ENCODE results near the gene MRPL36.
A peak's percentile ranks its signal among the peaks of the same experiment; 100 is the strongest.

The MRPL36 gene

GRCh38 chr5:1764606-1764960 lies 35.1 kb downstream of the MRPL36 start:
- DNase-seq (ENCODE audit: low read depth in 2 of 2), result no peak

DNA sequence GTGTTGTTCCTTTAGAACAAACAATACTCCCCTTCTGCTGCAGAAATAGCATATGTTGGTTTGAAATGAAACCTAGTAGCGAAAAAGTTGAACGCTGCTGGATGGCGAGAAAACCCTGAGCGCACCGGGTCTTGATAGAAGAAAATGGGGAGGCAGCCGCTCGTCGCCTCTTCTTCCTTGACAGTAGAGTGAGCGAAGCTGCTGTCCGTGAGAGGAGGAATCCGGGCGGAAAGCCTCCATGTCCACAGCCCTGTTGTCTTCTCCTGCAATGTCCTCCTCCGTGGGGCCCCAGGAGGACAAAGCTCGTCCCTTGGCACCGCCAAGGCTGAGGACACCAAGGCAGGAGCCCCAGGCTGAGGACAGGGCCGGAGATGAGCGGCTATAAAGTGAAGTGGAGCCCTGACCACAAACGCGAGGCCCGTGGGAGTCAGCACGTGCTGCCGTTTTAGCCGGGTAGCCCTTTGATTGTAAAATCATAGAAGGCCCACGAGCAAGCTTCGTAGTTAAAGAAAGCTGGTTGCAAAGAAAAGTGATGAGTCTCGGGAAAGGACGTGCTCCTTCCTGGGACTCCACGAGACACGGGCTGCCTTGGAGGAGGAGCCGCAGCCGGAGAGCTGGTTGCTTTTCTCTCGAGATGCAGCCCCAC lies 35.6 kb downstream of the MRPL36 start:
- no peak for DNase-seq (ENCODE audit: low read depth in 2 of 2)

GRCh38 chr5:1763548-1763911 lies 36.1 kb downstream of the MRPL36 start:
- peak; percentile 18 to 28 for DNase-seq (ENCODE audit: low read depth in 2 of 2)

GRCh38 chr5:1762883-1763547 lies 36.6 kb downstream of the MRPL36 start:
- no peak for DNase-seq (ENCODE audit: low read depth in 2 of 2)

DNA sequence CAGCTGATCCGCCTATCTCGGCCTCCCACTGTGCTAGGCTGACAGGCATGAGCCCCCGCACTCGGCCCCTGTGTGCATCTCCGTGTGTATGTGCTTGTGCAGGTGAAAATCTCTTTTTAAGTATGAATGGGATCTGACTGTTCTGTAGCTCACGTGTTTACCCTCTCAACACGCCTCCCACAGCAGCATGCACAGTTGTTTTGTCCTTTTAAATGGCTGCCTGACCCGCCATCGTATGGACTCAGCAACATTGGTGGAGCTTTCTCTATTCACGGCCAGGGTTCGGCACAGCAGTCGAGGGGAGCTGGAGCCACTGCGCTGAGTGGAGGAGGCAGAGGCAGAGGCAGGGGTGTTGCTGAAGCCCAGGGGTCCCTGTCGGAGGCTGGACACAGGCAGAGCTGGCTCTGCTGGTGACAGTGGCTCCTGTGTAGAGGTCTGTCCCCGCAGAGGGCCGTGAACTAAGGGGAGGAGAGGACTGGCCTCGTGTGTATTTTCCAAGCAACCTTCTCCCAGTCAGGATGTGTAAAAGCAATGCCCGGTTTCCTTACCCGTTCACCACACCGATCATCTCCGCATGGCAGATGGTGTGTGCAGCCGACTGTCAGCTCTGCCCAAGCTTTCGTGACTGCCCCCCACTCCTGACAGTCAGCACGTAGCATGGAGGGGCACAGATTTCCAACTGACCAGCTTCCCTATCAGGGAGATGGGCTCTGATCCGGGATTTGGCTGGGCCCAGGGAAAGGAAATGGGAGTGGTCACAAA lies 37.3 kb downstream of the MRPL36 start:
- DNase-seq (ENCODE audit: low read depth in 2 of 2), result no peak

GRCh38 chr5:1761453-1761755 lies 38.2 kb downstream of the MRPL36 start:
- DNase-seq (ENCODE audit: low read depth in 2 of 2), result no peak

DNA sequence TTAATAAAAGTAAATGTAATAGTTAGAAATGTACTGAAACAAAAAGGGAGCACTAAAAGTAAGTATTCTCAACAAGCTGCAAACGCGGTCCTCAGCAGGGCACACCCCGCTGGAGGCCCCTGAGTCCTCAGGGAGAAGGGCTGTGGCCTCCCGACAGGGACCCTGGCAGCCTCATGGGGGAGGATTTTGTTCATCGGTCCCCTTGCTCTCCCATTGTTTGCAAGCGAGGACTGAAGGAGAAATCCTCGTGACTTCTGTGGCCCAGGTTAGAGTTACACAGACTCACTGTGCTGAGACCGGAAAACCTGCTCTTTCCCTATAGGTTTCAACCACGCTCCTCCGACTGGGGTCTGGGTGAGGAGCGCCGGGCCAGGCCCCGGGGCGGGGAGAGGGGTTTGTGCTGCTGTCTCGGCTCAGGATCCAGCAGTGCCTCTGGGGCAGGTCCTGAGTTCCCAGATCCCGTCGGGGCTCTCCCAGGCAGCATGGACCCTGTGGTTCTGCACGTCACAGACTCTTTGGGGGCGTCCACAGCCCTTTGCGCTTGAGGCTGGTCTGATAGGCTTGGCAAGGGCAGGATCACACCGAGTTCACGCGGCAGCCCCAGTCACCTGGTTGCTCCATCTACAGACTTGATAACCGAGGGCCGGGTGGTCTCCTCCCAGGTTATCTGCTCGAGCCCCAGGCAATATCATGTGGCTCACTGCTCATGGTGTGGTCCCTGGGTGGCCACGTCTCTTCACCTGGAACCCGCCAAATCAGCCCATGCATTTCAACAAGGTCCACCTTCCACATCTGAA lies 38.8 kb downstream of the MRPL36 start:
- no peak for DNase-seq (ENCODE audit: low read depth in 2 of 2)

- no peak for DNase-seq (ENCODE audit: low read depth in 2 of 2)
Observed at GRCh38 chr5:1760231-1760630, 39.4 kb downstream of the MRPL36 start.

GRCh38 chr5:1759378-1759970 lies 40.2 kb downstream of the MRPL36 start:
- DNase-seq (ENCODE audit: low read depth in 2 of 2), result no peak

- DNase-seq (ENCODE audit: low read depth in 2 of 2), result no peak
Observed at GRCh38 chr5:1758574-1758973, 41.1 kb downstream of the MRPL36 start.

GRCh38 chr5:1757511-1757910 lies 42.1 kb downstream of the MRPL36 start:
- DNase-seq (ENCODE audit: low read depth in 2 of 2), result no peak

DNA sequence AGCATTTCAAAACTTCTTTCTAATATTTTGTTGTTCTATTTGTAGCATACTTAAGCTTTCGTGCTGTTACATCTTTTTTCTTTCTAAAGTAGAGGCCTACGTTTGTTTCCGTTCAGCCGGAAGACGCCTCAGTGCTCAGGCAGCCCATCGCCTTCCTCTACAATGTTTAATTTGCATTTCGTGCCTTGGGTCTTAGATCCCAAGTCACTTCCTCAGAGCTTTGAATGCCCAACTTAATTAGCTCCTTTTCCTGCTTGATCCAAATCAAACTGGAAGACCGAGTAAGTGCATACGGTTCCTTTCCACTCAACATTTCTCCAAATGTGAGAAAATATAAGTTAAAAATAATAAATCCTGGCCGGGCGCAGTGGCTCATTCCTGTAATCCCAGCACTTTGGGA lies 43.2 kb downstream of the MRPL36 start:
- no peak for DNase-seq (ENCODE audit: low read depth in 2 of 2)

DNA sequence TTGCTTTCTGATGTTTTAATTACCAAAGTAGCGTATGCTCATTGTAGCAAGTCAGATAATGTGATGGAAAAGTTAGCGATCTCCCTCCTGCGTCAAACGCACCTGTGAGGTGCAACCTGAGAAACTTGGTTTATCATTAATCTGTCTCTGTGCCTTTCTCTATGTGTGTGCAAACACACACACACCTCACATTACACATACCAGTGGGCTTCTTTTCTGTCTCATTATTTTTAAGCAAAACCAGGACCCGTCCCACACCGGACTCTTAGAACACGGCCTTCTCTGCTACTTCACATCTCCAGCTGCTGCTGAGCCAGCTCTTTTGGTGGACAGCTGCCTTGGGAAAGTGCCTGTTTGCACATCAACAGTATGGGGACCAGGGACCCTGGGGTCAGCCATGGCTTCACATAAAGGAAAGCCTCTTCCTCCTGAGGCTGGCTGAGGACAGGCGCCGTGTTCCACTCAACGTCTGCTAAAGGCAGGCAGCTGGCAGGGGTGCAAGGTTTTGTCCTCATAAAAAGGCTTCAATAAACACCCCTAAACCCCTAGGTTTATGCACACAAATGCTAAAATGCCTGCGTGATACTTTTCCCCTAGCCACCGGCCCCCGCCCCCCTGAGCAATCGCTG lies 44.2 kb downstream of the MRPL36 start:
- DNase-seq (ENCODE audit: low read depth in 2 of 2), result no peak

DNA sequence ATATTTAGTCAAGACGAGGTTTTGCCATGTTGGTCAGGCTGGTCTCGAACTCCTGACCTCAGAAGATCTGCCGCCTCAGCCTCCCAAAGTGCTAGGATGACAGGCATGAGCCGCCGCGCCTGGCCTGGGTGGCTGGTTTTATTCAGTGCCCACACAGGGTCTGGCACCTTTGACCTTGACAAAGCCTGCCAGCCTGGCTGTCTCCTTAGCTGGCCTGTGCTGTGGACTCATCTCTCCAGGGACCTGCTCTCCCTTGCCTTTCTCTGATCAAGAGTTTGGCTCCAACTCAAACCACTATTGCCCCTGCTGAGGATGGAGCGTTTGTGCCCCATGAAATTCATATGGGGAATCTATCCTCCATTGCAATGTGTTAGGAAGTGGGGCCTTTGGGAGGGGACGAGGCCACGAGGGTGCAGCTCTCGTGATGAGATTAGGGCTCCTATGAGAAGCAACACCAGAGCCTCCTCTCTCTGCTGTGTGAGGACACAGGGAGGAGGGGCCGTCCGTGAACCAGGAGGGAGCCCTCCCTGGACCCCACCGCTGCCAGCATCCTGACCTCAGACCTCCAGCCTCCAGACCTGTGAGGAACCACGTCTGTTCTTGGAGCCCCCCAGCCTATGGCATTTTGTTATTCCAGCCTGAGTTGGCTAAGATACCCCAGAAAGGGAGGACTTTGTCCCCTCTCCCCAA lies 45.0 kb downstream of the MRPL36 start:
- no peak for DNase-seq (ENCODE audit: low read depth in 2 of 2)

GRCh38 chr5:1753490-1753889 lies 46.1 kb downstream of the MRPL36 start:
- no peak for DNase-seq (ENCODE audit: low read depth in 2 of 2)

DNA sequence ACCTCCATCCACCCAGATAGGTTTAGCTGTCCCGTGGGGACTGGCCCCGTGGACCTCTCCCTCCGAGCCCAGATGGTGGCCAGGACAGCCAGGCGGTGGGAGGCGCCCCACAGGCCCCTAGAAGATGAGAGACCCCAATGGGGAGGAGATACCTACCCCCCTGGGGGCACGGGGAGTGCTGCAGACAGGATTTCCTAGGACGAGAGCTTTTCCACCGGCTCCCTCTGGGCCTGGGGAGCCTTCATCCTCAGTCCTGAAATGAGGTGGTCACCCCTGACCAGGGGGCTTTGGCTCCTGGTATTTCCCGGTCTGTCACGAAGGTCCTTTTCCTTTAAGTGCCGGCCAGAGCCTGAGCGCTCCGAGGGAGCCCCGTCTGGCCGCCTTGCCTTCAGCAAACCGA lies 46.8 kb downstream of the MRPL36 start:
- DNase-seq (ENCODE audit: low read depth in 2 of 2), result no peak

DNA sequence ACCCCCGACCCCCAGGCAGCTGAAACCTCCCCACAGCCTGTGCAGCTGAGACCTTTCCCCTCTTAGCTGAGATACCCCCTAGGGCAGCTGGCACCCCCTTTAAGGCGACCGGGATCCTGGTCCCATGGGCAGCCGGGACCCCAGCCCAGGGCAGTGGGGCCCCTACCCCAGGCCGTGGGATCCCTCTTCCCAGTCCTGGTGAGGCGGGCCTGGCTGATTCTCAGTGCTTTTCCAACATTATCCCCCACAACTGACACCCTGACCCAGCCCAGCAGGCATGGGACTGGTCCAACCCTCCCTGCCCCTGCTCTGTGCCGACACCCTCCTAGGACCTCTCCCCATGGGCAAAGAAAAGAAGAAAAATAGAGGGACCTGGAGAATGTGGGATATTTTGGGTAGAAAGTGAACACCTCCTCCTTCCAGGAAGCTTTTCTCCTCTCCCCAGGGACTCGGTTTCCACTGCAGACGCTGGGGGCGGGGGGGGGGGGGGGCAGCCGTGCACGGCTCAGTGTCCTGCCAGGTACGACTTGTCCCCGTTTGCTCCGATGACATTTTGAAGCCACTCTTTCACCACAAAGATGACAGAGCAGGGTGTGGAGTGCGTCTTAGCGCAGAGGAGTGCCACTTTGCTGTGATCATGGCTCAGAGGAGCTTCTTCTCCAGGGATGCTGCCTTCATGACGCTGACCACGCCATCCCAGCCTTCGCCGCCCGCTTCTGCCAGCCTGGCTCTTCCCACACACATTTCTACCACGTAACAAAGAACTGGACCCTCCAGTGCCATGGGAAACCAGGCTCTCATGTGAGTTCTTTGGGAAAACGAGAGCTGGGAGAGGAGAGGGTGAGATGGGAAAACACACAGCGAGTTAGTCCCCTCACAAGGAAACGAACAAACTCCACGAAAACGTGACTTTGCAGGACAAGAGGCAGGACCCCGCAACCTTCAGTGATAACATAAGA lies 47.5 kb downstream of the MRPL36 start:
- DNase-seq (ENCODE audit: low read depth in 2 of 2), result no peak

DNA sequence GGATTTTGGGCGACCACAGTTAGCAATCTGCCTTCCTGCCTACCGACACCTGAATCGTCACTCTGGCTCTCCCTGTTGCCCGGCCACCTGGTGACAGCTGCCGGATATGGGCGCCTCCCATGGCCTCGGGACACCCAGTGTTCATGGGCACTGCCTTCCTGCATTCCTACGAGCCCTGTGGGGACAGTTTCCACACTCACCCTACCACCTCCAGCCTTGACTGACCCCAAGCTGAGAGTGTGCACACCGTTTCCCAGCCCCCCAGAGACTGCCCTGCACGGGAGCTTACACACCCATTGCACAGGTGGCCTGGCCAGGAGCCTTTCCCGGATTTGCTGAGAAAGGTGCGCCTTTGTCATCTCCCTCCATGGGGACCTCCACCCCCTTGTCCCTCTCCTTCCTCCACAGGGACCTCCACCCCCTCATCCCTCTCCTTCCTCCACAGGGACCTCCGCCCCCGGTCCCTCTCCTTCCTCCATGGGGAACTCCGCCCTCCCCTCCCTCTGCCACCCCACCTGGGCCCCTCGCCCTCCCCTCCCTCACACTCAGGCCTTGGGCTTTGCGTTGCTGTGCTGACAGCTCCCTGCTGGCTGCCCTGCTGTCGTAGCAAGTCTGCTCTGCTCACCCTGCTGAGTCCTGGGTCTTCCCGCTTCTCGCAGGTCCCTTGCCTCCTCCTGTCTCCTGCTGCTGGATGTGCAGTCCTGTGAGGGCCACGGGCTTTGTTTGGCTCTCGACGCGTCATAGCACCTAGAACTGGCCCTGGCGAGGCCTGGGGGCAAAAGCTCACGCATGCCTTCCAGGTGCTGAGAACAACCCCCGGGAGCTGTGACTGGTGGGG lies 48.4 kb downstream of the MRPL36 start:
- DNase-seq (ENCODE audit: low read depth in 2 of 2), result no peak

DNA sequence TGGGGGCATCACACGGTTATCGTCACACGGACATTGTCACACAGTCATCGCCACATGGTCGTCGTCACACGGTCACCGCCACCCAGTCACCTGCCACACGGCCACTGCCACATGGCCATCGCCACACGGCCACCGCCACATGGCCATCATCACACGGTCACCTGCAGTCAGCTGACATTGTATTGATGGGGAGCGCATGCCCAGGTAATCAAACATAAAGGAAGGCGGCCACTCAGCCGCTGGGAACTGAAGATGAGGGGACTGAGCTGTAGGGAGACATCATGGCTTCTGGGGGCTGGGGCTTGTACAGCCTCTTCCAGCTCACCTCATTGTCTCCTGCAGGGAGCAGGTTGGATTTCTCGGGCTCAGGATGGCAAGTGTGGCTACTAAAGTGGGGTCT lies 49.2 kb downstream of the MRPL36 start:
- DNase-seq (ENCODE audit: low read depth in 2 of 2), result no peak
